ENCODE measurements around the gene CLDN24.

The CLDN24 gene

GRCh38 chr4:183356931-183357675, 34.9 kb upstream of the CLDN24 start:
- H3K36me3 ChIP-seq (ENCODE audit: control insufficient read depth in 2 of 2, insufficient read depth in 2 of 2, low read length in 2 of 2): no peaks in the 10 kb centered on the region
- H3K4me3 ChIP-seq (ENCODE audit: low read length in 2 of 2): no peak overlapping the region
- H3K9ac ChIP-seq (ENCODE audit: low read depth in 1 of 2, low read length in 2 of 2): no peak overlapping the region
- H3K4me1 ChIP-seq (ENCODE audit: control insufficient read depth in 2 of 2, insufficient read depth in 2 of 2, low read length in 2 of 2): no peaks in the 10 kb centered on the region
- no peaks in the 10 kb centered on the region for H3K27me3 ChIP-seq (ENCODE audit: control insufficient read depth in 2 of 2, insufficient read depth in 2 of 2, low read length in 2 of 2)
- H3K9me3 ChIP-seq (ENCODE audit: control insufficient read depth in 2 of 2, low read length in 2 of 2): no peaks in the 10 kb centered on the region
- H3K27ac ChIP-seq (ENCODE audit: low read depth in 2 of 2, low read length in 2 of 2): no peak overlapping the region

- Histone ChIP-seq H3K9me3 (ENCODE audit: control insufficient read depth in 2 of 2, low read length in 2 of 2) (no peaks in the 10 kb centered on the region), H3K9ac (ENCODE audit: low read depth in 1 of 2, low read length in 2 of 2) (no peak overlapping the region), H3K27ac (ENCODE audit: low read depth in 2 of 2, low read length in 2 of 2) (no peak overlapping the region), H3K4me3 (ENCODE audit: low read length in 2 of 2) (no peak overlapping the region), H3K27me3 (ENCODE audit: control insufficient read depth in 2 of 2, insufficient read depth in 2 of 2, low read length in 2 of 2) (no peaks in the 10 kb centered on the region), H3K36me3 (ENCODE audit: control insufficient read depth in 2 of 2, insufficient read depth in 2 of 2, low read length in 2 of 2) (no peaks in the 10 kb centered on the region), H3K4me1 (ENCODE audit: control insufficient read depth in 2 of 2, insufficient read depth in 2 of 2, low read length in 2 of 2) (no peaks in the 10 kb centered on the region)
Measured at GRCh38 chr4:183356173-183356830, 34.1 kb upstream of the CLDN24 start.

GRCh38 chr4:183355405-183355804, 33.2 kb upstream of the CLDN24 start:
- Histone ChIP-seq H3K36me3 (ENCODE audit: control insufficient read depth in 2 of 2, insufficient read depth in 2 of 2, low read length in 2 of 2) (no peaks in the 10 kb centered on the region), H3K4me1 (ENCODE audit: control insufficient read depth in 2 of 2, insufficient read depth in 2 of 2, low read length in 2 of 2) (no peaks in the 10 kb centered on the region), H3K9ac (ENCODE audit: low read depth in 1 of 2, low read length in 2 of 2) (no peak overlapping the region), H3K27ac (ENCODE audit: low read depth in 2 of 2, low read length in 2 of 2) (no peak overlapping the region), H3K9me3 (ENCODE audit: control insufficient read depth in 2 of 2, low read length in 2 of 2) (no peaks in the 10 kb centered on the region), H3K27me3 (ENCODE audit: control insufficient read depth in 2 of 2, insufficient read depth in 2 of 2, low read length in 2 of 2) (no peaks in the 10 kb centered on the region), H3K4me3 (ENCODE audit: low read length in 2 of 2) (no peak overlapping the region)

- Histone ChIP-seq H3K27ac (ENCODE audit: low read depth in 2 of 2, low read length in 2 of 2) (no peak overlapping the region), H3K9me3 (ENCODE audit: control insufficient read depth in 2 of 2, low read length in 2 of 2) (no peaks in the 10 kb centered on the region), H3K4me3 (ENCODE audit: low read length in 2 of 2) (no peak overlapping the region), H3K4me1 (ENCODE audit: control insufficient read depth in 2 of 2, insufficient read depth in 2 of 2, low read length in 2 of 2) (no peaks in the 10 kb centered on the region), H3K36me3 (ENCODE audit: control insufficient read depth in 2 of 2, insufficient read depth in 2 of 2, low read length in 2 of 2) (no peaks in the 10 kb centered on the region), H3K27me3 (ENCODE audit: control insufficient read depth in 2 of 2, insufficient read depth in 2 of 2, low read length in 2 of 2) (no peaks in the 10 kb centered on the region), H3K9ac (ENCODE audit: low read depth in 1 of 2, low read length in 2 of 2) (no peak overlapping the region)
Measured at GRCh38 chr4:183354219-183354618, 32.0 kb upstream of the CLDN24 start.

- H3K27ac ChIP-seq (ENCODE audit: low read depth in 2 of 2, low read length in 2 of 2): no peak overlapping the region
- no peaks in the 10 kb centered on the region for H3K4me1 ChIP-seq (ENCODE audit: control insufficient read depth in 2 of 2, insufficient read depth in 2 of 2, low read length in 2 of 2)
- H3K27me3 ChIP-seq (ENCODE audit: control insufficient read depth in 2 of 2, insufficient read depth in 2 of 2, low read length in 2 of 2): no peaks in the 10 kb centered on the region
- H3K9ac ChIP-seq (ENCODE audit: low read depth in 1 of 2, low read length in 2 of 2): no peak overlapping the region
- H3K36me3 ChIP-seq (ENCODE audit: control insufficient read depth in 2 of 2, insufficient read depth in 2 of 2, low read length in 2 of 2): no peaks in the 10 kb centered on the region
- H3K9me3 ChIP-seq (ENCODE audit: control insufficient read depth in 2 of 2, low read length in 2 of 2): no peaks in the 10 kb centered on the region
- H3K4me3 ChIP-seq (ENCODE audit: low read length in 2 of 2): no peak overlapping the region
Measured at GRCh38 chr4:183353557-183353956, 31.3 kb upstream of the CLDN24 start.

GRCh38 chr4:183352546-183352945, 30.3 kb upstream of the CLDN24 start:
- Histone ChIP-seq H3K4me1 (ENCODE audit: control insufficient read depth in 2 of 2, insufficient read depth in 2 of 2, low read length in 2 of 2) (no peaks in the 10 kb centered on the region), H3K27me3 (ENCODE audit: control insufficient read depth in 2 of 2, insufficient read depth in 2 of 2, low read length in 2 of 2) (no peaks in the 10 kb centered on the region), H3K9me3 (ENCODE audit: control insufficient read depth in 2 of 2, low read length in 2 of 2) (no peaks in the 10 kb centered on the region), H3K36me3 (ENCODE audit: control insufficient read depth in 2 of 2, insufficient read depth in 2 of 2, low read length in 2 of 2) (no peaks in the 10 kb centered on the region), H3K9ac (ENCODE audit: low read depth in 1 of 2, low read length in 2 of 2) (no peak overlapping the region), H3K27ac (ENCODE audit: low read depth in 2 of 2, low read length in 2 of 2) (no peak overlapping the region), H3K4me3 (ENCODE audit: low read length in 2 of 2) (no peak overlapping the region)

GRCh38 chr4:183350317-183351071, 28.3 kb upstream of the CLDN24 start:
- H3K9me3 ChIP-seq (ENCODE audit: control insufficient read depth in 2 of 2, low read length in 2 of 2): no peaks in the 10 kb centered on the region
- no peaks in the 10 kb centered on the region for H3K27me3 ChIP-seq (ENCODE audit: control insufficient read depth in 2 of 2, insufficient read depth in 2 of 2, low read length in 2 of 2)
- no peak overlapping the region for H3K27ac ChIP-seq (ENCODE audit: low read depth in 2 of 2, low read length in 2 of 2)
- no peaks in the 10 kb centered on the region for H3K4me1 ChIP-seq (ENCODE audit: control insufficient read depth in 2 of 2, insufficient read depth in 2 of 2, low read length in 2 of 2)
- no peaks in the 10 kb centered on the region for H3K36me3 ChIP-seq (ENCODE audit: control insufficient read depth in 2 of 2, insufficient read depth in 2 of 2, low read length in 2 of 2)
- H3K9ac ChIP-seq (ENCODE audit: low read depth in 1 of 2, low read length in 2 of 2): no peak overlapping the region
- no peak overlapping the region for H3K4me3 ChIP-seq (ENCODE audit: low read length in 2 of 2)

- Histone ChIP-seq H3K4me1 (ENCODE audit: control insufficient read depth in 2 of 2, insufficient read depth in 2 of 2, low read length in 2 of 2) (no peaks in the 10 kb centered on the region), H3K9me3 (ENCODE audit: control insufficient read depth in 2 of 2, low read length in 2 of 2) (no peaks in the 10 kb centered on the region), H3K27ac (ENCODE audit: low read depth in 2 of 2, low read length in 2 of 2) (no peak overlapping the region), H3K27me3 (ENCODE audit: control insufficient read depth in 2 of 2, insufficient read depth in 2 of 2, low read length in 2 of 2) (no peaks in the 10 kb centered on the region), H3K4me3 (ENCODE audit: low read length in 2 of 2) (no peak overlapping the region), H3K9ac (ENCODE audit: low read depth in 1 of 2, low read length in 2 of 2) (no peak overlapping the region), H3K36me3 (ENCODE audit: control insufficient read depth in 2 of 2, insufficient read depth in 2 of 2, low read length in 2 of 2) (no peaks in the 10 kb centered on the region)
Measured at GRCh38 chr4:183349673-183350072, 27.4 kb upstream of the CLDN24 start.

- Histone ChIP-seq H3K27me3 (ENCODE audit: control insufficient read depth in 2 of 2, insufficient read depth in 2 of 2, low read length in 2 of 2) (no peaks in the 10 kb centered on the region), H3K9ac (ENCODE audit: low read depth in 1 of 2, low read length in 2 of 2) (no peak overlapping the region), H3K9me3 (ENCODE audit: control insufficient read depth in 2 of 2, low read length in 2 of 2) (no peaks in the 10 kb centered on the region), H3K4me3 (ENCODE audit: low read length in 2 of 2) (no peak overlapping the region), H3K4me1 (ENCODE audit: control insufficient read depth in 2 of 2, insufficient read depth in 2 of 2, low read length in 2 of 2) (no peaks in the 10 kb centered on the region), H3K36me3 (ENCODE audit: control insufficient read depth in 2 of 2, insufficient read depth in 2 of 2, low read length in 2 of 2) (no peaks in the 10 kb centered on the region), H3K27ac (ENCODE audit: low read depth in 2 of 2, low read length in 2 of 2) (no peak overlapping the region)
Measured at GRCh38 chr4:183348706-183349659, 26.8 kb upstream of the CLDN24 start.
